ENCODE results near the gene NT5DC4.

DNA sequence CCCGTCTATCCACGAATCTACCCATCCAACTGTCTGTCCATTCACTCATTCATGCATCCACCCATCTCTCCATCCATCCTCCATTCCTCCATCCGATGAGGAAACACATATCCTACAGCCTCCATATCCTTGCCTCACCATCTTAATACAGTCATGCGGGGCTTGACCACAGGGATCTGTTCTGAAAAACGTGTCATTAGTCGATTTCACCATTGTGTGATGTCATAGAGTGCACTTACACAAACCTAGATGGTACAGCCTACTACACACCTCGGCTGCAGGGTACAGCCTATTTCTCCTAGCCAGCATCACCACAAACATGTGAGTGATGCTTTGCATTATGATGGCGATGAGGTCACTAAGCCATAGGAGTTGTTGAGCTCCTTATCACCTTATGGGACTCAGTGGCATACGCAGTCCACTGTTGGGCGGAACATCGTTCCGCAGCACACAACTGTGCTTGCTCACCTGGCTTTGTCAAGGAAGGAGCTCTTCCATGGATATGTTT lies 1.9 kb upstream of the NT5DC4 start:
- TF ChIP-seq CTCF (IDR thresholded peaks at IDR 0.05; ENCODE audit: poor library complexity) = no peak
- no peak for TF ChIP-seq EZH2 (IDR thresholded peaks at IDR 0.05; ENCODE audit: borderline replicate concordance)
- no peak for TF ChIP-seq EZH2phosphoT487 (IDR thresholded peaks at IDR 0.05; ENCODE audit: low read depth, severe bottlenecking, unreplicated experiment)
